Stimulated activated CD4-positive, alpha-beta T cell treated with anti-CD3 and anti-CD28 coated beads, TNF-alpha, amount 100 ng/mL, for 1 hour (primary cell): ENCODE results near the gene BST2.

ENCODE experiments used
- DNase-seq, 3 donors: peaks; one replicate each; pipeline ENCODE4 v3.0.0-alpha.2; 2020; ENCODE audit warnings: low read depth in 3 of 3, low spot score in 1 of 3

Gene BST2

GRCh38 chr19:17419621-17420474, 14.4 kb upstream of the BST2 start, which contains the start of gene MVB12A:
TSS of gene MVB12A (plus strand) at chr19:17420047. CDS start at chr19:17420136, 89 bp downstream.
- DNase-seq, result peak; percentile 86 to 92 (median 88)

DNA sequence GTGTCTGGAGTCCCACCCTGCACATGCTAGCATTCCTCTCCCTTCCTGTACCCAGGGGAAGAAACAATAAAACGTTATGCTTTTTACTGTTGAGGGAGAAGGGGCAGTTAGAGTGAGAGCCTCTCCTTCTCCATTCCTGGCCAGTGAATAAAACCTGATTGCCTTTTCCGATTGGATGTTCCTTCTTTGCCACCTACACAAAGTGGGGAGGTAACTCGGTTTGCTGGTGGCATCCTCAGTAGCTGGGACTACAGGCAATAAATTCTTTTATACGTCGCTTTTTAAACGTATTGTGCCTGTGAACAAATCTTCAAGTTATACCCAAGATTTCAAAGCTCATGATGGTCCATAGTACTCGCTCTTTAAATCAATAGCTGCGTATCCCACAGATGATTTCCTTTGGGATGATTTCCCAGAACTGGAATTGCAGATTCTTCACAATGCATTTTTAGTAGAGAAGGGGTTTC, 13.8 kb upstream of the BST2 start:
- DNase-seq, result no peak

DNA sequence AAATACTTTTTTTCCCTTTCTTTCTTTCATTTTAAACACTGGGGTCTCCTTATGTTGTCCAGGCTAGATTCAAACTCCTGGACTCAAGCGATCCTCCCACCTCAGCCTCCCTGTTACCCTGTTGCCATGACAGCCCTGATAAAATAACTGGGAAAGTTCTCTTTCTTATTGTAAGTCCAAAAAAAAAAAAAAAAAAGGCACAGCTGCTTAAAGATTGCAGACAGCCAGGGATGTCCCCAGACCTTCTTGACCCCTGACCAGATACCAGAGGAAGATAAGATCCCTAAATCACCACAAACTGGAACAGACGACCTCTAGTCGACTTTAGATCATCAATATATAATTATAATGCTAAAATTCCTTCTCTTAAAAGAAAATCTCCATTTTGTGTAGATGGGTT, 13.3 kb upstream of the BST2 start:
- DNase-seq, result no peak

DNA sequence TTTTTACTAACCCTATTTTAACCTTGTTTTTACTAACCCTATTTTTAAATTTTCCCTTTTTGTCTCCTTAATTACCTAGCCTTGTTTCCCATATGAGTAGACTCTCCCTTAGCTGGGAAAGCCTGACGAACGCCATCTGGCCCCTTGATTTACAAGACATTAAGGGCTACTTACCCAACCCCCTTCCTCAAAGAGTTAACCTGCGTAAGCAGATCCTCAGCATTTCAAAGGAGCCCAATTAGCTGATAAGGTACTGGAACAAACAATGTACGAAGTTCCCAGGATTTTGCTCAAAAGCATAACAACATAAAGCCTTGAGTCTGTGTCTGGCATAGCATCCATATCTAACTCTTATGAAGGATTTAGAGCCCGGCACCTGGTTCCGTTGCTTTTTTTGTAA, 9.7 kb upstream of the BST2 start:
- no peak for DNase-seq

DNA sequence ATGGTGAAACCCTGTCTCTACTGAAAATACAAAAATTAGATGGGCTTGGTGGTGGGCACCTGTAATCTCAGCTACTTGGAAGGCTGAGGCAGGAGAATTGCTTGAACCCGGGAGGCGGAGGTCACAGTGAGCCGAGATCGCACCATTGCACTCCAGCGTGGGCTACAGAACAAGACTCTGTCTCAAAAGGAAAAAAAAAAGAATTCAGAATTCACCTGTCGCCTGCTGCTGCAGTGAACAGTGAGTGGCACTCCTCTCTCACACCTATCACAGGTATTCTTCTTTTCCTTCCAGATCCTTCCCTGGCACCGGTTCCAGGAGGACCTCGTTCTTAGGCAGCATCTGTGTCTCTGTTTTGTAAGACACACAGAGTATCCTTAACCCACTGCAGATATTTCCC, 8.7 kb upstream of the BST2 start:
- no peak for DNase-seq

- DNase-seq, result no peak
These were observed 6.4 kb upstream of the BST2 start for GRCh38 chr19:17411801-17412200.

DNA sequence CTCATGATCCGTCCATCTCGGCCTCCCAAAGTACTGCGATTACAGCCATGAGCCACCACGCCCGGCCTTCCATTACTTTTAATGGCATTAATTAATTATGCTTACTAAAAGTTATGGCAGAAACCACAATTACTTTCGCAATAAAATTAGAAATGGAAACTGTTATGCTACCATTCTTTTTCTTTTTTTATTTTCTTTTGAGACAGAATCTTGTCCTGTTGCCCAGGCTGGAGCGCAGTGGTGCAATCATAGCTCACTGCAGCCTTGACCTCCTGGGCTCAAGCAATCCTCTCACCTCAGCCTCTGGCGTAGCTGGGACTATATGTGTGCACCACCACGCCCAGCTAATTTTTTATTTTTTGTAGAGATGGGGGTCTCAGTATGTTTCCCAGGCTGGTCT, 4.6 kb upstream of the BST2 start:
- no peak for DNase-seq

- DNase-seq, result no peak
These were observed 1.4 kb upstream of the BST2 start for GRCh38 chr19:17406887-17407196.

GRCh38 chr19:17406046-17406886, 836 bp upstream of the BST2 start:
- DNase-seq, result no peak

GRCh38 chr19:17404621-17405249, 695 bp downstream of the BST2 start:
- no peak for DNase-seq

GRCh38 chr19:17404015-17404414, 1.4 kb downstream of the BST2 start:
- no peak for DNase-seq

DNA sequence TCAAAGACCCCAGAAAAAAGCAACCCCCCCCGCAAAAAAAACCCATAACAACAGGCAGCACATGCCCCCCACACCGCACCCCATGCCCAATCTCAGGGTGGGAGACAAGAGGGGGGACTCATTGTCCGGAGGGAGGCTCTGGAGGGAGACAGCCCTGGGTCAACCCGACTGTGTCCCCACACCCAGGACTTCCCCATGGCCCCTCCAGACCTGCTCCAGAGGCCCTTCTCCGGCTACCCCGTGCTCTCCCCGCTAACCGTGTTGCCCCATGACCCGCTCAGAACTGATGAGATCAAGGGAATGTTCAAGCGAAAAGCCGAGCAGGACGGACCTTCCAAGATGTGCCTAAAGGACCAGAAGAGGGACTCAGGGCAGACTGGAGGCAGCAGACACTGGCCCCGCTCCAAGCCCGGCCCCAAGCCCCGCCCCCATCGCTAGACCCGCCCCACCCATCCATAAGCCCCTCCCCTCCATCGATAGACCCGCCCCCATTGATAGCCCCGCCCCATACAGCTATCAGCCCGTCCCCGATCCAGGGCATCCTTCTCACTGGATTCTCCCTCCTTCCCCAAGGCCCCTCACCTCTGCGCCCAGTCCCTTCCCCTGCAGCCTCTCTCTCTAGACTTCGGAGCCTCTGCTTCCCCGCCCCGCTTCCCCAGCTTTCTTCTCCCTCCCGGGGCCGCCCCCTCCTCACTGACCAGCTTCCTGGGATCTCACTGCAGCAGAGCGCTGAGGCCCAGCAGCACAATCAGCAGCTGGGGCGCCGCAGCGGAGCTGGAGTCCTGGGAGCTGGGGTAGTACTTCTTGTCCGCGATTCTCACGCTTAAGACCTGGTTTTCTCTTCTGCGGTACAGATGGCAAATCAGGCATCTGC, 2.2 kb downstream of the BST2 start:
- peak in 1 of 3 donors; percentile 46 for DNase-seq

DNA sequence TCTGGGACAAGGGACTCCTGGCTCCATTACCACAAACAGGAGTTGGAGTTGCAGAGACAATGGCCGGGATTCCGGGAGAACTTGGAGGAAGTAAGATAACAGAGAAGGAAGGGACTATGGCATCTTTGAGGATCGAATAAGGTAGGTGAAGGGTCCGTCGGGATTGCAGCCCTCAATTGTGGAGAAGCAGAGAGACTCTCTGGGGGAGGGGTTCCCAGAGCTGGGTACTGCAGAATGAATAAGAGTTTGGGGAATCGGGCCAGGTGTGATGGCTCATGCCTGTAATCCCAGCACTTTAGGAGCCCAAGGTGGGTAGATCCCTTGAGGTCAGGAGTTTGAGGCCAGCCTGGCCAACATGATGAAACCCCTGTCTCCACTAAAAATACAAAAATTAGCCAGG, 3.8 kb downstream of the BST2 start:
- no peak for DNase-seq

DNA sequence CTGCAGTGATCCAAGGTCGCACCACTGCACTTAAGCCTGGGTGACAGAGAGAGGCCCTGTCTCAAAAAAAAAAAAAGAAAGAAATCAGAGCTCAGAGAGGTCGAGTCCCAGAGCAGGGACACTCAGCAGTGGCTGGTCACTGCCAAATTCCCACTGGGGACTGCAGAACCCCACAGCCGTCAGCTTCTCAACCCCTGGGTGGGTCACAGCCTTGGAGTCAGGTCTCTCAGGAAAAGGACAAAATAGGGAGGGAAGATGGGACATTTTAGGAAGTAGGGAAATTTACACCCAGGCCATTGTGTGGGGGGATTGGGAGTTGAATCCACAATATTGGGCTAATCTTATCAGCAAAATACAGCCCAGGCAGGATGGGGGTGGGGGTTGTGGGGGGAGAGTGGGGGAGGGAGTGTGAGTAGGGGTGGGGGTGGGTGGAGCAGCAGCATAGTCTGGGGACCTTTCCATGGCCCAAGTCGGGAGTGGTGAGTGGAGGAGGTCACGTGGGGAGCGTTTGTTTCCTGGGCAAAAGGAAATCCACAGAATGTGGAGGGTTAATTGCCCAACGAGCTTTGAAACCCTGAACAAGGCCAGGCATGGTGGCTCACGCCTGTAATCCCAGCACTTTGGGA, 6.4 kb downstream of the BST2 start:
- no peak for DNase-seq

DNA sequence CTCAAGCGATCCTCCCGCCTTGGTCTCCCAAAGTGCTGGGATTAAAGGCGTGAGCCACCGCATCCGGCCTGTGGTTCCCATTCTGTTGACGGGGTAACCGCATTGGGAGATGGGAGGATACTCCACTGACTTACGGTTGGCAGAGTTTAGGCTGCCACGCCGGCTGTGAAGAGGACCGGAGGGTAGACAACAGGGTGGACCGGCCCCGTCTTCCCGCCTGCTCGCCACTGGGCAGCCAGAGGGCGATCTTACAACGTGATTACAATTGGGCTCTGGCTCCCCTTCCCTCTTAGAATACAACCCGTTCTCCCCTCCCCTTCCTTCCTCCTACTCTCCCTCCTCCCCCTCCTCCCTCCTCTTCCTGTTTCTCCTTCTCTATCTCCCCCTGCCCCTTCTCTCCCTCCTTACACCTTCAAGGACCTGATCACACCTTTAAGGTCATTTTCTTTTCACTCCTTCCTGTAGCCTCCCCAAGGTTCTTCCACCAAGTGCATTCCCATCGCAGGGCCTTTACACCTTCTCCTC, 10.5 kb downstream of the BST2 start:
- DNase-seq, result peak in 1 of 3 donors; percentile 68

GRCh38 chr19:17393914-17394313, 11.5 kb downstream of the BST2 start, which contains the start of gene CCDC194:
TSS of gene CCDC194 (minus strand) at chr19:17394196. CDS start at chr19:17394158, 38 bp downstream.
- no peak for DNase-seq

DNA sequence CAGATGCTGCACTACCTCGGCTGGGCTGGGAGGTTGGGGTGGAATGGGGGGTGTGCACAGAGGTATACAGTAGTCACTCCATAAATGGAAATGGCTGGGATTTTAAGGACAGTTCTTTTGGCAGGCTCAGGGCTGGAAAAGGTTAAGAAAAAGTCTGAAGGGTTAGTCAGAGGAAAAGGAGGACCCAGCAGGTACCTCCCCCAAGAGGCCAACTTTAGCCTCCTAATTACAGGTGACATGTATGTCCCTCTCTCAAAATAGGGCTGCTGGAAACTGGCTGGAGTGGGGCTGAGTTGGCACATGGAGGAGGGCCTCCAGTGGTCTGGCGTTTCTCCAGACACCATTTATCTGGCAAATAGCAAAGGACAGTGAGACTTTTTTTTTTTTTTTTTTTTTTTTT, 12.4 kb downstream of the BST2 start:
- DNase-seq, result no peak

GRCh38 chr19:17391371-17392151, 13.9 kb downstream of the BST2 start:
- DNase-seq, result no peak
